ENCODE data around the gene GPS1. TPM values are rescaled to one million over a fixed set of nuclear protein-coding genes. Genes with fewer than 3 reads are reported as not detected.

The GPS1 gene
- total and polyA plus RNA-seq, 10 of the 15 experiments (the other 5 are each of a cell fraction or from before 2014, with no cell fraction given), result 2.2 to 146 (median 77.7) TPM

DNA sequence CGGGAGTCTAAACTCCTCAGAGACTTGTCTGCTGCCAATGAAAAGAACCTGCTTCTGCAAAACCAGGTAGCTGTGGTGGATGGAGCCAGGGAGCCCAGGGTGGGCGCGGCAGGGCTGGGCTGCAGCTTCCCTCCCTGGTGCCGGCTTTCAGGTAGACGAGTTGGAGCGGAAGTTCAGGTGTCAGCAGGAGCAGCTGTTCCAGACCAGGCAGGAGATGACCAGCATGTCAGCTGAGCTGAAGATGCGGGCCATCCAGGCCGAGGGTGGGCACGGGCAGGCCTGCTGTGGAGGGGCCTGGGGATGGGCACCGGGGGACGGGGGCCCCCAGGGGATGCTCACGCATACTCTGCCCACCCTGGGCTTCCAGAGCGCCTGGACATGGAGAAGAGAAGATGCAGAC lies 23.5 kb upstream of the GPS1 start (continued):
- TF ChIP-seq, protein P1, sequence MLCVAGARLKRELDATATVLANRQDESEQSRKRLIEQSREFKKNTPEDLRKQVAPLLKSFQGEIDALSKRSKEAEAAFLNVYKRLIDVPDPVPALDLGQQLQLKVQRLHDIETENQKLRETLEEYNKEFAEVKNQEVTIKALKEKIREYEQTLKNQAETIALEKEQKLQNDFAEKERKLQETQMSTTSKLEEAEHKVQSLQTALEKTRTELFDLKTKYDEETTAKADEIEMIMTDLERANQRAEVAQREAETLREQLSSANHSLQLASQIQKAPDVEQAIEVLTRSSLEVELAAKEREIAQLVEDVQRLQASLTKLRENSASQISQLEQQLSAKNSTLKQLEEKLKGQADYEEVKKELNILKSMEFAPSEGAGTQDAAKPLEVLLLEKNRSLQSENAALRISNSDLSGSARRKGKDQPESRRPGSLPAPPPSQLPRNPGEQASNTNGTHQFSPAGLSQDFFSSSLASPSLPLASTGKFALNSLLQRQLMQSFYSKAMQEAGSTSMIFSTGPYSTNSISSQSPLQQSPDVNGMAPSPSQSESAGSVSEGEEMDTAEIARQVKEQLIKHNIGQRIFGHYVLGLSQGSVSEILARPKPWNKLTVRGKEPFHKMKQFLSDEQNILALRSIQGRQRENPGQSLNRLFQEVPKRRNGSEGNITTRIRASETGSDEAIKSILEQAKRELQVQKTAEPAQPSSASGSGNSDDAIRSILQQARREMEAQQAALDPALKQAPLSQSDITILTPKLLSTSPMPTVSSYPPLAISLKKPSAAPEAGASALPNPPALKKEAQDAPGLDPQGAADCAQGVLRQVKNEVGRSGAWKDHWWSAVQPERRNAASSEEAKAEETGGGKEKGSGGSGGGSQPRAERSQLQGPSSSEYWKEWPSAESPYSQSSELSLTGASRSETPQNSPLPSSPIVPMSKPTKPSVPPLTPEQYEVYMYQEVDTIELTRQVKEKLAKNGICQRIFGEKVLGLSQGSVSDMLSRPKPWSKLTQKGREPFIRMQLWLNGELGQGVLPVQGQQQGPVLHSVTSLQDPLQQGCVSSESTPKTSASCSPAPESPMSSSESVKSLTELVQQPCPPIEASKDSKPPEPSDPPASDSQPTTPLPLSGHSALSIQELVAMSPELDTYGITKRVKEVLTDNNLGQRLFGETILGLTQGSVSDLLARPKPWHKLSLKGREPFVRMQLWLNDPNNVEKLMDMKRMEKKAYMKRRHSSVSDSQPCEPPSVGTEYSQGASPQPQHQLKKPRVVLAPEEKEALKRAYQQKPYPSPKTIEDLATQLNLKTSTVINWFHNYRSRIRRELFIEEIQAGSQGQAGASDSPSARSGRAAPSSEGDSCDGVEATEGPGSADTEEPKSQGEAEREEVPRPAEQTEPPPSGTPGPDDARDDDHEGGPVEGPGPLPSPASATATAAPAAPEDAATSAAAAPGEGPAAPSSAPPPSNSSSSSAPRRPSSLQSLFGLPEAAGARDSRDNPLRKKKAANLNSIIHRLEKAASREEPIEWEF (IDR thresholded peaks at IDR 0.05; ENCODE audit: insufficient replicate concordance, low read depth, low read length), result no peak
- TF ChIP-seq FOXM1 (IDR thresholded peaks at IDR 0.05; ENCODE audit: low read depth, low read length), result no peak
- TF ChIP-seq POLR2A (IDR thresholded peaks at IDR 0.05; ENCODE audit: low read depth, low read length), result no peak
- no peak for TF ChIP-seq POLR2AphosphoS2 (IDR thresholded peaks at IDR 0.05; ENCODE audit: low read depth, low read length)
- no peak for TF ChIP-seq EP300 (IDR thresholded peaks at IDR 0.05; ENCODE audit: borderline replicate concordance in 1 of 2, control insufficient read depth in 1 of 2, low read depth in 2 of 2, low read length in 2 of 2)
- no peak for TF ChIP-seq SUZ12 (IDR thresholded peaks at IDR 0.05; ENCODE audit: unreplicated experiment)
- TF ChIP-seq NFYB (IDR thresholded peaks at IDR 0.05; ENCODE audit: insufficient read depth, low read depth, low read length), result no peak

DNA sequence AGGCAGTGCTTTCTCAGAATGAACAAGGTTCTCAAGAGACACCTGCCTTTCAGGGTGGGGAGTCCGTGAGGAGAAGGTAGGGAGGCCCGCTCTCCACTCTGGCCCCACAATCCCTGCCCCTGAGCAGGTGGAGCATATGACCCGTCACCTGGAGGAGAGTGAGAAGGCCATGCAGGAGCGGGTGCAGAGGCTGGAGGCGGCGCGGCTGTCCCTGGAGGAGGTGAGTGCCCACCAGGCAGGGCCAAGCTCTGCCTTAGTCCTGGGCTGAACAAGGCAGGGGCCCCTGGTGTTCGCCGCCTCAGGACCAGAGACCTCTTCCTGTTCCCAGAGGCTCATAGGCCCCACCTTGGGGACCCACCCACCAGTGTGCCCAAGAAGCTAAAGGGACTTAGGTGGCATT lies 22.7 kb upstream of the GPS1 start:
- Histone ChIP-seq H4K20me1 (ENCODE audit: control insufficient read depth, insufficient read depth) (no peaks in the 10 kb centered on the region), H3K4me3 (no peak overlapping the region), H3K4me1 (ENCODE audit: control insufficient read depth, insufficient read depth, low read length) (peaks cover 7% of the 10 kb centered on the region), H2AFZ (ENCODE audit: control insufficient read depth, low read depth, low read length) (no peak overlapping the region), H3K27me3 (replicated peaks in 1 of 2; ENCODE audit: control insufficient read depth in 2 of 2, insufficient read depth in 2 of 2, low read length in 1 of 2) (no peaks in the 10 kb centered on the region), H3K4me2 (ENCODE audit: control insufficient read depth, insufficient read depth) (no peak overlapping the region), H3K9ac (ENCODE audit: control insufficient read depth, insufficient read depth, low read length) (no peak overlapping the region), H3K27ac (ENCODE audit: control insufficient read depth, insufficient read depth) (no peak overlapping the region), H3K9me3 (replicated peaks; ENCODE audit: control insufficient read depth, insufficient read depth, low read length) (no peaks in the 10 kb centered on the region), H3K36me3 (ENCODE audit: control insufficient read depth in 2 of 2, insufficient read depth in 2 of 2, low read length in 1 of 2) (no peaks in the 10 kb centered on the region; a peak in 1 of 4 replicates), H3K79me2 (ENCODE audit: control insufficient read depth, insufficient read depth, low read length) (no peaks in the 10 kb centered on the region; the same call in 1 of the 2 replicates)
- ATAC-seq, result no peak
- DNase-seq (ENCODE audit: low read depth, low spot score), result no peak
- ChIA-PET RAD21 (ENCODE audit: unreplicated experiment) (interaction anchor here (1.4 to 1.5 kb wide), 2 partner anchors 125 to 271 kb away, joined by 3 to 4 read pairs; no protein-coding TSS in a partner anchor), SMC1A (ENCODE audit: uncharacterized antibody, unreplicated experiment) (interaction anchor here (2.5 kb wide), 1 partner anchor 126 kb away, joined by 13 read pairs; no protein-coding TSS in a partner anchor), CTCF (interaction anchor here (1.1 to 2.1 kb wide), 6 partner anchors 8 to 322 kb away, joined by 3 to 19 read pairs (median 6); partner anchors contain the start of gene DCXR), POLR2A (no interaction called here)
- WGBS (ENCODE audit: insufficient coverage, insufficient replicate concordance, low lambda C conversion rate, missing lambda C conversion rate), result 98% methylated on average over 9 of the region's 9 CpGs
- in situ Hi-C loops (cut with MboI), result no loop called here
- intact Hi-C loops (cut with micrococcal nuclease; ENCODE audit: unreplicated experiment), result no loop called here
- FAIRE-seq, result no peak
- BruUV-seq (replicated peaks), result no TSS peak
- TF ChIP-seq RB1 (IDR thresholded peaks at IDR 0.05; ENCODE audit: borderline replicate concordance) (no peak), RELA (IDR thresholded peaks at IDR 0.05; ENCODE audit: borderline replicate concordance, partially characterized antibody) (no peak), YY1 (IDR thresholded peaks at IDR 0.05; ENCODE audit: low read depth, low read length) (no peak), FOXM1 (IDR thresholded peaks at IDR 0.05; ENCODE audit: low read depth, low read length) (no peak), HDGF (IDR thresholded peaks at IDR 0.05) (no peak)
- TF ChIP-seq, protein P2, sequence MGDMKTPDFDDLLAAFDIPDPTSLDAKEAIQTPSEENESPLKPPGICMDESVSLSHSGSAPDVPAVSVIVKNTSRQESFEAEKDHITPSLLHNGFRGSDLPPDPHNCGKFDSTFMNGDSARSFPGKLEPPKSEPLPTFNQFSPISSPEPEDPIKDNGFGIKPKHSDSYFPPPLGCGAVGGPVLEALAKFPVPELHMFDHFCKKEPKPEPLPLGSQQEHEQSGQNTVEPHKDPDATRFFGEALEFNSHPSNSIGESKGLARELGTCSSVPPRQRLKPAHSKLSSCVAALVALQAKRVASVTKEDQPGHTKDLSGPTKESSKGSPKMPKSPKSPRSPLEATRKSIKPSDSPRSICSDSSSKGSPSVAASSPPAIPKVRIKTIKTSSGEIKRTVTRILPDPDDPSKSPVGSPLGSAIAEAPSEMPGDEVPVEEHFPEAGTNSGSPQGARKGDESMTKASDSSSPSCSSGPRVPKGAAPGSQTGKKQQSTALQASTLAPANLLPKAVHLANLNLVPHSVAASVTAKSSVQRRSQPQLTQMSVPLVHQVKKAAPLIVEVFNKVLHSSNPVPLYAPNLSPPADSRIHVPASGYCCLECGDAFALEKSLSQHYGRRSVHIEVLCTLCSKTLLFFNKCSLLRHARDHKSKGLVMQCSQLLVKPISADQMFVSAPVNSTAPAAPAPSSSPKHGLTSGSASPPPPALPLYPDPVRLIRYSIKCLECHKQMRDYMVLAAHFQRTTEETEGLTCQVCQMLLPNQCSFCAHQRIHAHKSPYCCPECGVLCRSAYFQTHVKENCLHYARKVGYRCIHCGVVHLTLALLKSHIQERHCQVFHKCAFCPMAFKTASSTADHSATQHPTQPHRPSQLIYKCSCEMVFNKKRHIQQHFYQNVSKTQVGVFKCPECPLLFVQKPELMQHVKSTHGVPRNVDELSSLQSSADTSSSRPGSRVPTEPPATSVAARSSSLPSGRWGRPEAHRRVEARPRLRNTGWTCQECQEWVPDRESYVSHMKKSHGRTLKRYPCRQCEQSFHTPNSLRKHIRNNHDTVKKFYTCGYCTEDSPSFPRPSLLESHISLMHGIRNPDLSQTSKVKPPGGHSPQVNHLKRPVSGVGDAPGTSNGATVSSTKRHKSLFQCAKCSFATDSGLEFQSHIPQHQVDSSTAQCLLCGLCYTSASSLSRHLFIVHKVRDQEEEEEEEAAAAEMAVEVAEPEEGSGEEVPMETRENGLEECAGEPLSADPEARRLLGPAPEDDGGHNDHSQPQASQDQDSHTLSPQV (IDR thresholded peaks at IDR 0.05), result no peak
